ENCODE measurements around the gene SNX13. TPM values are rescaled to one million over a fixed set of nuclear protein-coding genes. Genes with fewer than 3 reads are reported as not detected.

The SNX13 gene
- total and polyA plus RNA-seq, 2 donors (not counting 3 experiments of a cell fraction or from before 2014, with no cell fraction given): 6.1 to 28.5 TPM

DNA sequence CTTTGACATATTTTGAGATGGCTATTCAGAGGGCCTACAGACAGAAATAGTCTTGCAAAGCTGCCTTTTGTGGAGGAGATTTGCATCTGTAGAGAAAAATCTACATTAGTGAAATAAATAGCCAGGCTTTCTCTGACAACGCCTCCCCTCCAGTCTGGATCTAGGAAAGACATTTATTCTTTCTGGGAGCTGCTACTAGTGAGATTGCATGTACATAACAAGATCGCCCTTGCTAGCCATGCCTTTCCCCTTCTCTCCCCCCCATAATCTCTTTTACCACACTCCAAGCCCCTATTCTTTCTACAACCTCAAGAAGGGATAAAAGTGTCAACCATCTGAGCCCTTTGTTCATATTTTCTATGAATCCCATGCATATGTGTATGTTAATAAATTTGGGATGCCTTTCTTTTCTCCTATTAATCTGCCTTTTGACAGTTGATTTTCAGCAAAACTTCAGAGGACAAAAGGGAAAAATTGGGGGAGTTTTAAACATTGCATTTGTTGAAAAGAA lies 194.2 kb downstream of the SNX13 start:
- Histone ChIP-seq H3K9me3 (replicated peaks; ENCODE audit: control insufficient read depth, insufficient read depth, low read length) (no peaks in the 10 kb centered on the region), H3K4me1 (ENCODE audit: control insufficient read depth, extremely low read depth, insufficient read depth, low read length) (no peaks in the 10 kb centered on the region), H3K9ac (replicated peaks; ENCODE audit: extremely low read depth, insufficient read depth, low read length) (no peak overlapping the region), H3K4me2 (ENCODE audit: insufficient read depth, low read length) (no peak overlapping the region), H3K27ac (ENCODE audit: insufficient read depth, low read depth, low read length) (no peak overlapping the region), H3K9me1 (replicated peaks; ENCODE audit: control insufficient read depth, extremely low read depth, insufficient read depth, low read length) (no peaks in the 10 kb centered on the region), H3K27me3 (ENCODE audit: control insufficient read depth in 2 of 2, insufficient read depth in 2 of 2, low read length in 2 of 2) (no peaks in the 10 kb centered on the region), H3K4me3 (replicated peaks in 1 of 3; ENCODE audit: insufficient read depth in 1 of 3, low read depth in 1 of 3, low read length in 3 of 3) (no peak overlapping the region), H3K36me3 (ENCODE audit: control insufficient read depth in 2 of 2, extremely low read depth in 1 of 2, insufficient read depth in 2 of 2, low read length in 2 of 2) (no peaks in the 10 kb centered on the region), H4K20me1 (replicated peaks; ENCODE audit: control insufficient read depth, extremely low read depth, insufficient read depth, low read length) (no peaks in the 10 kb centered on the region), H2AFZ (ENCODE audit: low read depth, low read length) (no peak overlapping the region), H3K79me2 (ENCODE audit: control insufficient read depth, insufficient read depth, low read length) (no peaks in the 10 kb centered on the region)
- intact Hi-C loops (cut with micrococcal nuclease): no loop called here
- FAIRE-seq: no peak
- BruUV-seq (replicated peaks): no TSS peak
- no peak for DNase-seq (ENCODE audit: low read depth, low spot score)
- POLR2A ChIA-PET: no interaction called here
- CTCF ChIA-PET: interaction anchor here (1.6 kb wide), 1 partner anchor 24 kb away, joined by 5 read pairs; no protein-coding TSS in a partner anchor
- dilution Hi-C loops (cut with MboI; ENCODE audit: extremely low pct_ligation_motif_present, low sequenced_read_pairs): no loop called here
- no peak for TF ChIP-seq GATA2 (IDR thresholded peaks at IDR 0.05; ENCODE audit: insufficient read depth, insufficient read length, low read depth, low read length)
- TF ChIP-seq, protein P1, sequence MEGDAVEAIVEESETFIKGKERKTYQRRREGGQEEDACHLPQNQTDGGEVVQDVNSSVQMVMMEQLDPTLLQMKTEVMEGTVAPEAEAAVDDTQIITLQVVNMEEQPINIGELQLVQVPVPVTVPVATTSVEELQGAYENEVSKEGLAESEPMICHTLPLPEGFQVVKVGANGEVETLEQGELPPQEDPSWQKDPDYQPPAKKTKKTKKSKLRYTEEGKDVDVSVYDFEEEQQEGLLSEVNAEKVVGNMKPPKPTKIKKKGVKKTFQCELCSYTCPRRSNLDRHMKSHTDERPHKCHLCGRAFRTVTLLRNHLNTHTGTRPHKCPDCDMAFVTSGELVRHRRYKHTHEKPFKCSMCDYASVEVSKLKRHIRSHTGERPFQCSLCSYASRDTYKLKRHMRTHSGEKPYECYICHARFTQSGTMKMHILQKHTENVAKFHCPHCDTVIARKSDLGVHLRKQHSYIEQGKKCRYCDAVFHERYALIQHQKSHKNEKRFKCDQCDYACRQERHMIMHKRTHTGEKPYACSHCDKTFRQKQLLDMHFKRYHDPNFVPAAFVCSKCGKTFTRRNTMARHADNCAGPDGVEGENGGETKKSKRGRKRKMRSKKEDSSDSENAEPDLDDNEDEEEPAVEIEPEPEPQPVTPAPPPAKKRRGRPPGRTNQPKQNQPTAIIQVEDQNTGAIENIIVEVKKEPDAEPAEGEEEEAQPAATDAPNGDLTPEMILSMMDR (IDR thresholded peaks at IDR 0.05; ENCODE audit: extremely low read depth in 1 of 2, insufficient read depth in 1 of 2, low read depth in 1 of 2, low read length in 2 of 2): no peak
- TF ChIP-seq POLR2A (IDR thresholded peaks at IDR 0.05; ENCODE audit: low read depth, low read length): no peak
- no peak for TF ChIP-seq FOS (IDR thresholded peaks at IDR 0.05; ENCODE audit: borderline replicate concordance, insufficient read depth, low read length)
- TF ChIP-seq MYC (IDR thresholded peaks at IDR 0.05; ENCODE audit: low read depth, low read length): no peak
- TF ChIP-seq, protein P2, sequence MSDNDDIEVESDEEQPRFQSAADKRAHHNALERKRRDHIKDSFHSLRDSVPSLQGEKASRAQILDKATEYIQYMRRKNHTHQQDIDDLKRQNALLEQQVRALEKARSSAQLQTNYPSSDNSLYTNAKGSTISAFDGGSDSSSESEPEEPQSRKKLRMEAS (IDR thresholded peaks at IDR 0.05; ENCODE audit: insufficient read depth, insufficient read length): no peak
- TF ChIP-seq POLR2AphosphoS5 (IDR thresholded peaks at IDR 0.05; ENCODE audit: insufficient read depth, low read depth, low read length): no peak
- TF ChIP-seq EZH2 (IDR thresholded peaks at IDR 0.05; ENCODE audit: borderline replicate concordance, low read depth, low read length, severe bottlenecking): no peak
- TF ChIP-seq JUN (IDR thresholded peaks at IDR 0.05; ENCODE audit: borderline replicate concordance, insufficient read depth, insufficient read length, low read depth): no peak
